Vagina (tissue), 2 donors: ENCODE measurements around the gene PCBP4.

Experiments
- POLR2A ChIP-seq, 2 donors: fragments of 450-650 bp; IDR thresholded peaks; one replicate each; pipeline ENCODE4 v1.6.1; 2017; ENCODE audit warnings: antibody characterized with exemption in 2 of 2, mild to moderate bottlenecking in 2 of 2, moderate library complexity in 2 of 2
- POLR2AphosphoS5 ChIP-seq, 2 donors: sonication (generic); formaldehyde crosslinking; IDR thresholded peaks; one replicate each; pipeline ENCODE4 v1.9.0; 2017; ENCODE audit warnings: antibody characterized with exemption in 2 of 2, mild to moderate bottlenecking in 2 of 2, low read depth in 1 of 2; ENCODE audit not compliant: insufficient read depth in 1 of 2
- TF ChIP-seq, protein P1 (sequence below), 3 experiments: fragments of 450-650 bp in 2 of 3; fragments of 200-600 bp in 1 of 3; sonication (generic) in 1 of 3; IDR thresholded peaks; one replicate each; pipeline ENCODE4 v1.5.1; 2017 to 2019; ENCODE audit warnings: antibody characterized with exemption in 3 of 3, mild to moderate bottlenecking in 2 of 3, moderate library complexity in 2 of 3

DNA sequence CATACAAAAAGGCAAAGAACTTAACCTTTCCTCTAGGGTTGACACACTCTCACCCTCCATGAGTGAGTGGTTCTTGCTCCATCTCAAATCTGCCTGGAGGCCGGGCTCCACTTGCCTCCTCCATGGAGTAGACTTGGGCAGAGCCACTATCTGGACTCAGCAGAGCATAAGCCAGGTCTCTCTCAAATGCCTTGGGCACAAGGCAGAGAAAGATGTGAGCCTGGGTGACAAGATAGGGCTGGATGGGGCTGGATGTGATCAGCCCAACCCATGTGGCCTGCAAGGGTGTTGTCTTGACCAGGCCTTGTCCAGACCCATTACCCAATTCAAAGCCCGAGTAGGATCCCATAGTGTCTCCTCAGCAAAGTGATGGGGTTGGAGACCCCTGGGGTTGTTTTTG, 32.6 kb upstream of the PCBP4 start:
- TF ChIP-seq POLR2A (IDR thresholded peaks at IDR 0.05) (no peak), POLR2AphosphoS5 (IDR thresholded peaks at IDR 0.05; ENCODE audit: insufficient read depth in 1 of 2, low read depth in 1 of 2) (no peak)
- TF ChIP-seq, protein P1, sequence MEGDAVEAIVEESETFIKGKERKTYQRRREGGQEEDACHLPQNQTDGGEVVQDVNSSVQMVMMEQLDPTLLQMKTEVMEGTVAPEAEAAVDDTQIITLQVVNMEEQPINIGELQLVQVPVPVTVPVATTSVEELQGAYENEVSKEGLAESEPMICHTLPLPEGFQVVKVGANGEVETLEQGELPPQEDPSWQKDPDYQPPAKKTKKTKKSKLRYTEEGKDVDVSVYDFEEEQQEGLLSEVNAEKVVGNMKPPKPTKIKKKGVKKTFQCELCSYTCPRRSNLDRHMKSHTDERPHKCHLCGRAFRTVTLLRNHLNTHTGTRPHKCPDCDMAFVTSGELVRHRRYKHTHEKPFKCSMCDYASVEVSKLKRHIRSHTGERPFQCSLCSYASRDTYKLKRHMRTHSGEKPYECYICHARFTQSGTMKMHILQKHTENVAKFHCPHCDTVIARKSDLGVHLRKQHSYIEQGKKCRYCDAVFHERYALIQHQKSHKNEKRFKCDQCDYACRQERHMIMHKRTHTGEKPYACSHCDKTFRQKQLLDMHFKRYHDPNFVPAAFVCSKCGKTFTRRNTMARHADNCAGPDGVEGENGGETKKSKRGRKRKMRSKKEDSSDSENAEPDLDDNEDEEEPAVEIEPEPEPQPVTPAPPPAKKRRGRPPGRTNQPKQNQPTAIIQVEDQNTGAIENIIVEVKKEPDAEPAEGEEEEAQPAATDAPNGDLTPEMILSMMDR (IDR thresholded peaks at IDR 0.05), result no peak
